ENCODE data around the gene NELFB.

GRCh38 chr9:137236936-137237421, 18.1 kb upstream of the NELFB start:
- TF ChIP-seq CTCF (IDR thresholded peaks at IDR 0.05) (no peak), POLR2A (IDR thresholded peaks at IDR 0.05) (no peak)

All from thyroid gland (tissue), 4 donors.